Measurements from ENCODE around the gene FJX1.

Gene FJX1

GRCh38 chr11:35590412-35590811, 27.8 kb upstream of the FJX1 start:
- ATAC-seq (replicated peaks; ENCODE audit: extremely low read depth, poor library complexity, severe bottlenecking) (no peak), DNase-seq (ENCODE audit: low spot score in 2 of 2) (no peak)
- Mint-ChIP-seq H3K4me3 (no peak overlapping the region), H3K36me3 (ENCODE audit: insufficient read depth) (no peaks in the 10 kb centered on the region), H3K4me1 (no peaks in the 10 kb centered on the region), H3K9me3 (no peaks in the 10 kb centered on the region), H3K27me3 (peaks cover 47% of the 10 kb centered on the region), H3K27ac (ENCODE audit: low read depth) (no peak overlapping the region)

GRCh38 chr11:35593143-35593542, 25.1 kb upstream of the FJX1 start:
- H3K27ac Mint-ChIP-seq (ENCODE audit: low read depth) = no peak overlapping the region
- ATAC-seq (replicated peaks; ENCODE audit: extremely low read depth, poor library complexity, severe bottlenecking) (no peak), DNase-seq (ENCODE audit: low spot score in 2 of 2) (no peak)
- H3K27me3 Mint-ChIP-seq = peaks cover 53% of the 10 kb centered on the region
- no peaks in the 10 kb centered on the region for H3K36me3 Mint-ChIP-seq (ENCODE audit: insufficient read depth)
- H3K9me3 Mint-ChIP-seq = no peaks in the 10 kb centered on the region
- no peaks in the 10 kb centered on the region for H3K4me1 Mint-ChIP-seq
- no peak overlapping the region for H3K4me3 Mint-ChIP-seq

- H3K27me3 Mint-ChIP-seq = peaks cover 53% of the 10 kb centered on the region
- H3K9me3 Mint-ChIP-seq = no peaks in the 10 kb centered on the region
- no peaks in the 10 kb centered on the region for H3K36me3 Mint-ChIP-seq (ENCODE audit: insufficient read depth)
- H3K4me3 Mint-ChIP-seq = no peak overlapping the region
- no peak overlapping the region for H3K27ac Mint-ChIP-seq (ENCODE audit: low read depth)
- ATAC-seq (replicated peaks; ENCODE audit: extremely low read depth, poor library complexity, severe bottlenecking) (no peak), DNase-seq (ENCODE audit: low spot score in 2 of 2) (no peak)
- H3K4me1 Mint-ChIP-seq = no peaks in the 10 kb centered on the region
Observed at GRCh38 chr11:35594680-35595079, 23.6 kb upstream of the FJX1 start.

- H3K27me3 Mint-ChIP-seq = peaks cover 65% of the 10 kb centered on the region
- no peak overlapping the region for H3K27ac Mint-ChIP-seq (ENCODE audit: low read depth)
- H3K9me3 Mint-ChIP-seq = no peaks in the 10 kb centered on the region
- no peak overlapping the region for H3K4me3 Mint-ChIP-seq
- ATAC-seq (replicated peaks; ENCODE audit: extremely low read depth, poor library complexity, severe bottlenecking) = no peak
- DNase-seq (ENCODE audit: low spot score in 2 of 2) = no peak
- no peaks in the 10 kb centered on the region for H3K36me3 Mint-ChIP-seq (ENCODE audit: insufficient read depth)
- no peaks in the 10 kb centered on the region for H3K4me1 Mint-ChIP-seq
Observed at GRCh38 chr11:35598254-35599125, 19.8 kb upstream of the FJX1 start.

- H3K4me1 Mint-ChIP-seq = no peaks in the 10 kb centered on the region
- DNase-seq (ENCODE audit: low spot score in 2 of 2) = no peak
- no peaks in the 10 kb centered on the region for H3K9me3 Mint-ChIP-seq
- H3K27me3 Mint-ChIP-seq = peaks cover 79% of the 10 kb centered on the region
- no peak overlapping the region for H3K4me3 Mint-ChIP-seq
- H3K27ac Mint-ChIP-seq (ENCODE audit: low read depth) = no peak overlapping the region
- no peak for ATAC-seq (replicated peaks; ENCODE audit: extremely low read depth, poor library complexity, severe bottlenecking)
- H3K36me3 Mint-ChIP-seq (ENCODE audit: insufficient read depth) = no peaks in the 10 kb centered on the region
Observed at GRCh38 chr11:35600331-35600838, 17.9 kb upstream of the FJX1 start.

- H3K27ac Mint-ChIP-seq (ENCODE audit: low read depth) = no peak overlapping the region
- no peaks in the 10 kb centered on the region for H3K36me3 Mint-ChIP-seq (ENCODE audit: insufficient read depth)
- H3K4me1 Mint-ChIP-seq = no peaks in the 10 kb centered on the region
- H3K27me3 Mint-ChIP-seq = peaks cover 78% of the 10 kb centered on the region
- H3K9me3 Mint-ChIP-seq = no peaks in the 10 kb centered on the region
- H3K4me3 Mint-ChIP-seq = no peak overlapping the region
- ATAC-seq (replicated peaks; ENCODE audit: extremely low read depth, poor library complexity, severe bottlenecking) (no peak), DNase-seq (ENCODE audit: low spot score in 2 of 2) (no peak)
Observed at GRCh38 chr11:35602160-35602793, 16.0 kb upstream of the FJX1 start.

- Mint-ChIP-seq H3K4me3 (no peak overlapping the region), H3K36me3 (ENCODE audit: insufficient read depth) (no peaks in the 10 kb centered on the region), H3K27ac (ENCODE audit: low read depth) (no peak overlapping the region), H3K4me1 (no peaks in the 10 kb centered on the region), H3K27me3 (peaks cover 78% of the 10 kb centered on the region), H3K9me3 (no peaks in the 10 kb centered on the region)
- ATAC-seq (replicated peaks; ENCODE audit: extremely low read depth, poor library complexity, severe bottlenecking) (no peak), DNase-seq (ENCODE audit: low spot score in 2 of 2) (no peak)
Observed at GRCh38 chr11:35602979-35603378, 15.3 kb upstream of the FJX1 start.

GRCh38 chr11:35605706-35606105, 12.6 kb upstream of the FJX1 start:
- no peak for DNase-seq (ENCODE audit: low spot score in 2 of 2)
- H3K36me3 Mint-ChIP-seq (ENCODE audit: insufficient read depth) = no peaks in the 10 kb centered on the region

GRCh38 chr11:35606206-35606605, 12.1 kb upstream of the FJX1 start:
- H3K9me3 Mint-ChIP-seq = no peaks in the 10 kb centered on the region
- DNase-seq (ENCODE audit: low spot score in 2 of 2) = no peak
- H3K36me3 Mint-ChIP-seq (ENCODE audit: insufficient read depth) = no peaks in the 10 kb centered on the region
- H3K4me3 Mint-ChIP-seq = no peak overlapping the region
- no peak overlapping the region for H3K27ac Mint-ChIP-seq (ENCODE audit: low read depth)
- H3K4me1 Mint-ChIP-seq = no peaks in the 10 kb centered on the region
- H3K27me3 Mint-ChIP-seq = peaks cover 83% of the 10 kb centered on the region
- ATAC-seq (replicated peaks; ENCODE audit: extremely low read depth, poor library complexity, severe bottlenecking) = no peak

More at GRCh38 chr11:35605706-35606105, 12.6 kb upstream of the FJX1 start:
- Mint-ChIP-seq H3K27me3 (peaks cover 78% of the 10 kb centered on the region), H3K4me3 (no peak overlapping the region), H3K9me3 (no peaks in the 10 kb centered on the region), H3K27ac (ENCODE audit: low read depth) (no peak overlapping the region), H3K4me1 (no peaks in the 10 kb centered on the region)
- ATAC-seq (replicated peaks; ENCODE audit: extremely low read depth, poor library complexity, severe bottlenecking) = no peak

- H3K4me1 Mint-ChIP-seq = no peaks in the 10 kb centered on the region
- H3K27me3 Mint-ChIP-seq = peaks cover 89% of the 10 kb centered on the region
Observed at GRCh38 chr11:35608502-35608901, 9.8 kb upstream of the FJX1 start.

GRCh38 chr11:35609656-35610055, 8.6 kb upstream of the FJX1 start:
- Mint-ChIP-seq H3K36me3 (ENCODE audit: insufficient read depth) (no peaks in the 10 kb centered on the region), H3K27ac (ENCODE audit: low read depth) (no peak overlapping the region), H3K9me3 (no peaks in the 10 kb centered on the region), H3K4me1 (no peaks in the 10 kb centered on the region), H3K4me3 (no peak overlapping the region), H3K27me3 (peaks cover 83% of the 10 kb centered on the region)
- ATAC-seq (replicated peaks; ENCODE audit: extremely low read depth, poor library complexity, severe bottlenecking) = no peak
- DNase-seq (ENCODE audit: low spot score in 2 of 2) = no peak

More at GRCh38 chr11:35608502-35608901, 9.8 kb upstream of the FJX1 start:
- DNase-seq (ENCODE audit: low spot score in 2 of 2) (no peak), ATAC-seq (replicated peaks; ENCODE audit: extremely low read depth, poor library complexity, severe bottlenecking) (no peak)
- H3K27ac Mint-ChIP-seq (ENCODE audit: low read depth) = no peak overlapping the region
- H3K36me3 Mint-ChIP-seq (ENCODE audit: insufficient read depth) = no peaks in the 10 kb centered on the region
- no peak overlapping the region for H3K4me3 Mint-ChIP-seq
- no peaks in the 10 kb centered on the region for H3K9me3 Mint-ChIP-seq

GRCh38 chr11:35610631-35611030, 7.6 kb upstream of the FJX1 start:
- no peak for DNase-seq (ENCODE audit: low spot score in 2 of 2)
- no peak overlapping the region for H3K4me3 Mint-ChIP-seq
- H3K4me1 Mint-ChIP-seq = no peaks in the 10 kb centered on the region
- peaks cover 86% of the 10 kb centered on the region for H3K27me3 Mint-ChIP-seq
- no peak overlapping the region for H3K27ac Mint-ChIP-seq (ENCODE audit: low read depth)
- ATAC-seq (replicated peaks; ENCODE audit: extremely low read depth, poor library complexity, severe bottlenecking) = no peak
- H3K36me3 Mint-ChIP-seq (ENCODE audit: insufficient read depth) = no peaks in the 10 kb centered on the region
- no peaks in the 10 kb centered on the region for H3K9me3 Mint-ChIP-seq

- no peak for DNase-seq (ENCODE audit: low spot score in 2 of 2)
- no peak for ATAC-seq (replicated peaks; ENCODE audit: extremely low read depth, poor library complexity, severe bottlenecking)
- Mint-ChIP-seq H3K27ac (ENCODE audit: low read depth) (no peak overlapping the region), H3K36me3 (ENCODE audit: insufficient read depth) (no peaks in the 10 kb centered on the region), H3K9me3 (no peaks in the 10 kb centered on the region), H3K27me3 (peaks cover 86% of the 10 kb centered on the region), H3K4me1 (no peaks in the 10 kb centered on the region), H3K4me3 (no peak overlapping the region)
Observed at GRCh38 chr11:35611741-35612140, 6.5 kb upstream of the FJX1 start.
